Measurements from ENCODE around the gene TMEM69.
A peak's percentile ranks its signal among the peaks of the same experiment; 100 is the strongest.
"Not testable (repeated sequence)": the region's sequence is repeated elsewhere in the genome, so short reads cannot be mapped to it uniquely, and the experiment has no call there.

The TMEM69 gene

DNA sequence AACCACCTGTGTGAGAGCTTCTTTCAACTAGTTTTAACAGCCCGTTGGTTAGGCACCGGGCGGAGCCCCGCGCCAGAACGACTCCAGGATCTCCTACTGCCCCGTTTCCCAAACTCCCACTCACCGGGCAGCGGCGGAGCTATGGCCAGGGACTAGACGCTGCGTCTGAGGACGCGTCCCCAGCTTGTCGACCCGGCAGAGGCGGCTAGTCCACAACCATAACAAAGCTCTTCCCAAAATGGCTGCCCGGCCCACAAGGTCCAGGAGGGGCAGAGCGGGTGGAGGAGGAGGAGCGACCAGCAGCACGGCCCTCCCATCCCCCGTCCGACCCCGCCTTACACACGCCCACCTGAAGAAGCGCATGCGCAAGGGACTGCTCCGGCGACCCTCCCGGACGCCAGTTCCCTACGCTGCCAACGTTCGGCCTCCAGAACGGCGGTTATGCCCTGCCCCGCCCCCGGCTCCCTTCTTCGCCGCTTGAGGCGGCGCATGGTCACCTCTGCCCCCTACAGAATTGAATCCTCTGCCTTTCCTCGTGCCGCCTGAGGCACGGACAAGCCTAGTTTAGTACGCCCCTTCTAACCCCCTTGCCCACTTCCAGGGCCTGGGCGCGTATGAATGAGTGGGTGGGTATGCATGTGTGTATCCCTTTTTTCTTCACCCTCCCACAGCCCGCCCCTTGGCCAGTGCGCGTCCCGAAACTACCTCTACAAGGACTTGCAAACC, 1.5 kb upstream of the TMEM69 start, which contains the start of gene GPBP1L1:
Gene GPBP1L1 (minus strand): TSS at position 246 of the 726 bp plus-strand sequence. CDS start 27,446 bp downstream, outside the sequence.
- TF ChIP-seq, protein P1, sequence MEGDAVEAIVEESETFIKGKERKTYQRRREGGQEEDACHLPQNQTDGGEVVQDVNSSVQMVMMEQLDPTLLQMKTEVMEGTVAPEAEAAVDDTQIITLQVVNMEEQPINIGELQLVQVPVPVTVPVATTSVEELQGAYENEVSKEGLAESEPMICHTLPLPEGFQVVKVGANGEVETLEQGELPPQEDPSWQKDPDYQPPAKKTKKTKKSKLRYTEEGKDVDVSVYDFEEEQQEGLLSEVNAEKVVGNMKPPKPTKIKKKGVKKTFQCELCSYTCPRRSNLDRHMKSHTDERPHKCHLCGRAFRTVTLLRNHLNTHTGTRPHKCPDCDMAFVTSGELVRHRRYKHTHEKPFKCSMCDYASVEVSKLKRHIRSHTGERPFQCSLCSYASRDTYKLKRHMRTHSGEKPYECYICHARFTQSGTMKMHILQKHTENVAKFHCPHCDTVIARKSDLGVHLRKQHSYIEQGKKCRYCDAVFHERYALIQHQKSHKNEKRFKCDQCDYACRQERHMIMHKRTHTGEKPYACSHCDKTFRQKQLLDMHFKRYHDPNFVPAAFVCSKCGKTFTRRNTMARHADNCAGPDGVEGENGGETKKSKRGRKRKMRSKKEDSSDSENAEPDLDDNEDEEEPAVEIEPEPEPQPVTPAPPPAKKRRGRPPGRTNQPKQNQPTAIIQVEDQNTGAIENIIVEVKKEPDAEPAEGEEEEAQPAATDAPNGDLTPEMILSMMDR (conservative IDR thresholded peaks at IDR 0.05; ENCODE audit: low read depth, low read length), result no peak
- H3K4me3 ChIP-seq (ENCODE audit: low read depth, low read length), result peak within 1 kb of the TSS; percentile 98
- peak; percentile 99 for DNase-seq (ENCODE audit: low read depth)

DNA sequence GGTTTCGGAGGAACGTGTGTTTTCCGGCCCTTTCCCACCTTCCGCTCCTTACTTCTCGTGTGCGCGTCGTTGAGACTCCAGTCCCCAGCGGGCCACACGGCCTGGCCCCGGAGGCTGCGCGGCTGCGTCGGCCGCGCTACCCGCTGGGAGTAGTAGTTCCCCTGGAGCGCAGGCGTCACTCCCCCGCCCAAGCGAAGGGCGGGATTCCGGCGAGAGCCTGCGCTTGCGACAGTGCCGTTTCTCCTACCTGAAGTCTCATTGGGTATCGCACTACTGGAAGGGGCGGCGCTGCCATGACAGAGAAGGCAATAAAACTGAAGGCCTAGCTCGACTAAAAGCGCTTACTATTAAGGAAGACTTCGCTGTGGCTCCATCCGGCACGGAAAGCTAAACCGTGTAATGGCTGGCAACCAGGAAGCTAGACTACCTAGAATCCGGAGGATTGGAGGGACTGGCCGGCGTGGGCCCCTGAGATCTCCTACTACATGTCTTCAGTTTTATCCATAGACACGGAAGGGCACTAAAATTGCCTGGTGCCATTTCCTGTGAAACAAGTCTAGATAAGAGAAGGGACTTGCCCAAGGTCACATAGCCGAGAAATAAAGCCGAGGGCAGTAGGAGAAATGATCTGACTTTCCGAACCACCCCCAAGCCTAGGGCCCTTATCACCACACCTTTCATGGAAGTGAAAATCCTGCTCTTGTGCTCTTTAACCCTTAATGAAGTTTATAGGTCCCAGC, 797 bp upstream of the TMEM69 start:
- TF ChIP-seq, protein P1 (conservative IDR thresholded peaks at IDR 0.05; ENCODE audit: low read depth, low read length), result no peak
- DNase-seq (ENCODE audit: low read depth), result peak; percentile 99
- peak overlapping the region; percentile 98 for H3K4me3 ChIP-seq (ENCODE audit: low read depth, low read length)

DNA sequence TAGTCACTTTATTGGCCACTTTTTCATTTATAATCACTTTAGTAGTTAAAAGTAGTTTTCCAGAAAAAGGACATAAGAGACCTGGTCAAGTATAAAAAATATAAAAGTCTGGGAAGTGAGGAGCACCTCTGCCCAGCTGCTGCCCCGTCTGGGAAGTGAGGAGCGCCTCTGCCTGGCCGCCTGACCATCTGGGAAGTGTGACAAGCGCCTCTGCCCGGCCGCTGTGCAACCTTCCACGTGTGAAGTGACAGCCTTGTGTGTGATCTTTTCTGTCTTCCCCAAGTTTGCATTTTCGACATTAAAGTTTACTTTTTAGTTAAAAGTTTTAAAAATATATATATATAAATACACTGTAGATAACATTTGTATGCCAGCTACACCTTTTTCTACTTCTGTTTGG, 5.8 kb downstream of the TMEM69 start:
- DNase-seq (ENCODE audit: low read depth); H3K4me3 ChIP-seq (ENCODE audit: low read depth, low read length): not testable (repeated sequence)

DNA sequence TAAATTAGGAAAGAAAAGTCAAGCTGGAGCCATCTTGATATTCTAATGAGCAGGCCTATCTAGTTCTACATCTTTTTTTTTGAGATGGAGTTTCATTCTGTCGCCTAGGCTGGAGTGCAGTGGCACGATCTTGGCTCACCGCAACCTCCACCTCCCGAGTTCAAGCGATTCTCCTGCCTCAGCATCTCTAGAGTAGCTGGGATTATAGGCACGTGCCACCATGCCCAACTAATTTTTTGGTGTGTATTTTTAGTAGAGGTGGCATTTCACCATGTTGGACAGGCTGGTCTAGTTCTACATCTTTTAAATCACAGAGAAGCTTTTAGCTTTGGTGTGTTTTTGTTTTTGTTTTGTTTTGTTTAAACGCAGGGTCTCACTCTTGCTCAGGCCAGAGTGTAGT, 6.8 kb downstream of the TMEM69 start:
- TF ChIP-seq, protein P1 (conservative IDR thresholded peaks at IDR 0.05; ENCODE audit: low read depth, low read length), result no peak
- no peak overlapping the region for H3K4me3 ChIP-seq (ENCODE audit: low read depth, low read length)
- no peak for DNase-seq (ENCODE audit: low read depth)

DNA sequence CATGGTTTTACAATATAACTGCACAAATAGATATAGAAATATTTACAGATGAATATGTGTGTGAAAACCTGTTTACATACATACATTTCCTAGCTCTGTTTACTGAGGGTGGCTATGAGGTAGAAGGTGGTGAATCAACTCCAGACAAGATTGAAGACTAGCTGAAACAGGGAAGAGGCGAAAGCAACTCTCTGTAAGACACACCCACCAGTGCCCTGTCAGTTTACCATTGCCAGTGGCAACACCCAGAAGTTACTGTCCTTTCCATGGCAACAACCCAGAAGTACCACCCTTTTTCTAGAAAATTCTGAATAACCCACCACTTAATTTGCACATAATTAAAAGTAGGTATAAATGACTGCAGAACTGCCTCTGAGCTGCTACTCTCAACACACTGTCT, 16.7 kb downstream of the TMEM69 start:
- H3K4me3 ChIP-seq (ENCODE audit: low read depth, low read length), result no peak overlapping the region
- DNase-seq (ENCODE audit: low read depth), result no peak
- TF ChIP-seq, protein P1 (conservative IDR thresholded peaks at IDR 0.05; ENCODE audit: low read depth, low read length), result no peak

DNA sequence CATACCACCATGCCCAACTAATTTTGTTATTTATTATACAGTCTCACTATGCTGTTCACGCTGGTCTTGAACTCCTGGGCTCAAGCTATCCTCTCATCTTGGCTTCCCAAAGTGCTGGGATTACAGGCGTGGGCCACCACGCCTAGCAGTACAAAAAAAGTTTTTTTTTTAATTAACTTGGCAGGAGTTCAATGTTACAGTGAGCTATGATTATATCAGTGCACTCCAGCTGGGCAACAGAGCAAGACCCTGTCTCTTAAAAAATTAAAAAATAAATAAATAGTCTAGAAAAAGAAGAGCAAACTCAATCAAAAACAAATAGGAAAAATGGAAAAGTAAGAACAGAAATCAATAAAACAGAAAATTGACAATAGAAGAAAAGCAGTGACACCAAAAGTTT, 25.7 kb downstream of the TMEM69 start:
- TF ChIP-seq, protein P1 (conservative IDR thresholded peaks at IDR 0.05; ENCODE audit: low read depth, low read length), result no peak
- DNase-seq (ENCODE audit: low read depth), result no peak
- no peak overlapping the region for H3K4me3 ChIP-seq (ENCODE audit: low read depth, low read length)

DNA sequence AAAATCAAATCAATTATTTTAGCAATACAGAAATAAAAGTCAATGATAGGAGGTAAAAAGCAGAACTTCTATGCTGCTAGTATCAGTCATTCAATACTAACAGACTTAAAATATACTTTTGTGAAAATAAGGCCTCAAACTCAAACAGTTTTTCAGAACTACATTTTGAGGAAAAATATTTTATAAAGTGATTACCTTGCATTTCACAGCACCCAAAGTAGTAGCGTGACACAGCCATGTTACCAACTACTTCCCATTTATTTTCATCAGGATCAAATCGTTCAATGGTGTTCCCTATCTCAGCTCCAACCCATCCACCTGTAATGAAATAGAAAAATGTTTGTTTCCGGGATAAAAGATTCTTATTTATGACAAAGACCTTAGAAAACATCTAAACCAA, 28.7 kb downstream of the TMEM69 start:
- TF ChIP-seq, protein P1 (conservative IDR thresholded peaks at IDR 0.05; ENCODE audit: low read depth, low read length), result no peak
- no peak for DNase-seq (ENCODE audit: low read depth)
- H3K4me3 ChIP-seq (ENCODE audit: low read depth, low read length), result no peak overlapping the region

DNA sequence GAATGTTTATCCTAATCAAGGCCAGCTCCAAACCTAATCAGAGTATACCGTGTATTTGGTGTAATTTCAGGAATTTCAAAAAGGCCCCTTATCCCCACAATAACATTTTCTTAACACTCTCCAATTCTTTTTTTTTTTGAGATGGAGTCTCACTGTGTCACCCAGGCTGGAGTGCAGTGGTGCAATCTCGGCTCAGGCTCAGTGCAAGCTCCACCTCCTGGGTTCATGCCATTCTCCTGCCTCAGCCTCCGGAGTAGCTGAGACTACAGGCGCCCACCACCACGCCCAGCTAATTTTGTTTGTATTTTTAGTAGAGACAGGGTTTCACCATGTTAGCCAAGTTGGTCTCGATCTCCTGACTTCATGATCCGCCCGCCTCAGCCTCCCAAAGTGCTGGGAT, 29.4 kb downstream of the TMEM69 start:
- not testable (repeated sequence) for H3K4me3 ChIP-seq (ENCODE audit: low read depth, low read length)
- peak; percentile 43 for DNase-seq (ENCODE audit: low read depth)

Data from choroid plexus epithelial cell (primary cell).